ENCODE data around the gene TAS2R14. TPM values are rescaled to one million over a fixed set of nuclear protein-coding genes. Genes with fewer than 3 reads are reported as not detected.

TAS2R14 gene
- total RNA-seq, 1 donor from 2014 or later = 1.4 TPM

GRCh38 chr12:10909462-10909861 is 29.6 kb downstream of the TAS2R14 start, which contains the start of gene TAS2R13:
Gene TAS2R13 (minus strand): TSS chr12:10909562. CDS start chr12:10909298, 264 bp downstream.
- DNase-seq (ENCODE audit: low read depth in 2 of 2) = no peak

GRCh38 chr12:10904686-10905085 is 34.4 kb downstream of the TAS2R14 start:
- no peak for DNase-seq (ENCODE audit: low read depth in 2 of 2)

- DNase-seq (ENCODE audit: low read depth in 2 of 2) = peak in 1 of 2 donors; percentile 5
These were observed 37.6 kb downstream of the TAS2R14 start for GRCh38 chr12:10901427-10901826.

- DNase-seq (ENCODE audit: low read depth in 2 of 2) = no peak
These were observed 38.1 kb downstream of the TAS2R14 start for GRCh38 chr12:10900972-10901371.

- no peak for DNase-seq (ENCODE audit: low read depth in 2 of 2)
These were observed 38.5 kb downstream of the TAS2R14 start for GRCh38 chr12:10900530-10900929.

- DNase-seq (ENCODE audit: low read depth in 2 of 2) = no peak
These were observed 42.2 kb downstream of the TAS2R14 start for GRCh38 chr12:10896854-10897253.

GRCh38 chr12:10891937-10892336 is 47.1 kb downstream of the TAS2R14 start:
- DNase-seq (ENCODE audit: low read depth in 2 of 2) = no peak

GRCh38 chr12:10889226-10889625 is 49.8 kb downstream of the TAS2R14 start:
- DNase-seq (ENCODE audit: low read depth in 2 of 2) = no peak

Other genes starting within 250 kb of the TAS2R14 start
- 127 and 170 TPM in 2 replicates for gene YBX3, start 215.9 kb downstream of the TAS2R14 start, total RNA-seq
- gene TAS2R7, start 136.6 kb downstream of the TAS2R14 start, total RNA-seq = not detected in 2 replicates
- not detected in 2 replicates for gene TAS2R8, start 132.0 kb downstream of the TAS2R14 start, total RNA-seq
- under 0.01 TPM in 1 of 2 replicates, not detected in the other for gene TAS2R9, start 129.1 kb downstream of the TAS2R14 start, total RNA-seq
- under 0.01 and 0.22 TPM in 2 replicates for gene TAS2R10, start 112.9 kb downstream of the TAS2R14 start, total RNA-seq
- gene PRR4, start 89.8 kb downstream of the TAS2R14 start, total RNA-seq = 0.22 and 0.40 TPM in 2 replicates
- gene PRH1, start 55.0 kb downstream of the TAS2R14 start, total RNA-seq = 5.2 and 8.3 TPM in 2 replicates
- 0.20 and 0.44 TPM in 2 replicates for gene TAS2R13, start 29.7 kb downstream of the TAS2R14 start, total RNA-seq
- gene PRH2, start 10.0 kb downstream of the TAS2R14 start, total RNA-seq = not detected in 2 replicates
- gene TAS2R50, start 47.6 kb upstream of the TAS2R14 start, total RNA-seq = 1.1 and 1.2 TPM in 2 replicates
- 1.1 and 1.8 TPM in 2 replicates for gene TAS2R20, start 59.0 kb upstream of the TAS2R14 start, total RNA-seq
- gene TAS2R19, start 83.4 kb upstream of the TAS2R14 start, total RNA-seq = 1.3 and 2.6 TPM in 2 replicates
- 1.1 and 1.8 TPM in 2 replicates for gene TAS2R31, start 92.1 kb upstream of the TAS2R14 start, total RNA-seq
- 0.65 and 0.79 TPM in 2 replicates for gene TAS2R46, start 123.0 kb upstream of the TAS2R14 start, total RNA-seq
- 0.65 and 0.99 TPM in 2 replicates for gene TAS2R43, start 153.1 kb upstream of the TAS2R14 start, total RNA-seq
- 1.1 and 2.2 TPM in 2 replicates for gene TAS2R30, start 195.4 kb upstream of the TAS2R14 start, total RNA-seq
- 4.6 and 6.7 TPM in 2 replicates for gene SMIM10L1, start 231.9 kb upstream of the TAS2R14 start, total RNA-seq
- gene TAS2R42, start 247.7 kb upstream of the TAS2R14 start, total RNA-seq = not detected in 2 replicates

Measured in lung microvascular endothelial cell (primary cell).